Measurements from ENCODE around the gene TEC.

The TEC gene

GRCh38 chr4:48270951-48271473, 1.4 kb upstream of the TEC start:
- intact Hi-C loops (cut with DNase I) = no loop called here
- DNase-seq = no peak

- no peak for DNase-seq
- intact Hi-C loops (cut with DNase I) = no loop called here
Observed at GRCh38 chr4:48270523-48270897, 872 bp upstream of the TEC start.

GRCh38 chr4:48269861-48270522, 354 bp upstream of the TEC start:
- peak; percentile 30 to 81 (median 68) for DNase-seq
- intact Hi-C loops (cut with DNase I) = no loop called here

- intact Hi-C loops (cut with DNase I) = no loop called here
- DNase-seq = no peak
Observed at GRCh38 chr4:48267574-48267973, 2.1 kb downstream of the TEC start.

GRCh38 chr4:48266781-48267180, 2.9 kb downstream of the TEC start:
- DNase-seq = no peak
- intact Hi-C loops (cut with DNase I) = no loop called here

- intact Hi-C loops (cut with DNase I) = no loop called here
- DNase-seq = no peak
Observed at GRCh38 chr4:48262926-48263325, 6.7 kb downstream of the TEC start.

GRCh38 chr4:48262484-48262883, 7.2 kb downstream of the TEC start:
- intact Hi-C loops (cut with DNase I) = no loop called here
- DNase-seq = no peak

GRCh38 chr4:48261281-48261680, 8.4 kb downstream of the TEC start:
- intact Hi-C loops (cut with DNase I) = no loop called here
- DNase-seq = no peak

GRCh38 chr4:48259748-48260147, 9.9 kb downstream of the TEC start:
- intact Hi-C loops (cut with DNase I) = no loop called here
- no peak for DNase-seq

GRCh38 chr4:48258845-48259397, 10.7 kb downstream of the TEC start:
- intact Hi-C loops (cut with DNase I) = no loop called here
- DNase-seq = no peak

- no peak for DNase-seq
- intact Hi-C loops (cut with DNase I) = no loop called here
Observed at GRCh38 chr4:48255959-48256342, 13.7 kb downstream of the TEC start.

- intact Hi-C loops (cut with DNase I) = no loop called here
- DNase-seq = no peak
Observed at GRCh38 chr4:48255072-48255958, 14.3 kb downstream of the TEC start.

GRCh38 chr4:48254381-48255071, 15.1 kb downstream of the TEC start:
- DNase-seq = peak in 3 of 42 donors; percentile 2 to 12 (median 5)
- intact Hi-C loops (cut with DNase I) = no loop called here

GRCh38 chr4:48252313-48252712, 17.3 kb downstream of the TEC start:
- DNase-seq = no peak

GRCh38 chr4:48250980-48251379, 18.7 kb downstream of the TEC start:
- intact Hi-C loops (cut with DNase I) = no loop called here
- DNase-seq = no peak

More at GRCh38 chr4:48252313-48252712, 17.3 kb downstream of the TEC start:
- intact Hi-C loops (cut with DNase I) = no loop called here

GRCh38 chr4:48250343-48250742, 19.3 kb downstream of the TEC start:
- intact Hi-C loops (cut with DNase I) = no loop called here
- no peak for DNase-seq

GRCh38 chr4:48249378-48249777, 20.3 kb downstream of the TEC start:
- intact Hi-C loops (cut with DNase I) = no loop called here
- no peak for DNase-seq

- no peak for DNase-seq
- intact Hi-C loops (cut with DNase I) = no loop called here
Observed at GRCh38 chr4:48248559-48248953, 21.1 kb downstream of the TEC start.

- intact Hi-C loops (cut with DNase I) = no loop called here
- no peak for DNase-seq
Observed at GRCh38 chr4:48247878-48248558, 21.6 kb downstream of the TEC start.
